Small intestine (tissue), 7 donors: Measurements from ENCODE around the gene NEUROG1. TPM values are rescaled to one million over a fixed set of nuclear protein-coding genes. Genes with fewer than 3 reads are reported as not detected.

Experiments
- DNase-seq, 2 donors: peaks; one replicate each; pipeline versions ENCODE4 v3.0.0 to v3.0.0-alpha.2; 2013
- FAIRE-seq: peaks from 2 replicates; lab custom pipeline; 2012; peaks lifted over from hg19 to GRCh38; lab: Jason Lieb, UNC
- H3K27ac ChIP-seq, 3 donors: one replicate each; pipeline ENCODE4 v1.5.1; 2013; ENCODE audit warnings: low read length in 2 of 3, mild to moderate bottlenecking in 2 of 3, control low read depth in 1 of 3, inconsistent platforms in 1 of 3, low read depth in 1 of 3, moderate library complexity in 1 of 3
- H3K27me3 ChIP-seq, 3 donors: one replicate each; pipeline ENCODE4 v1.6.1; 2013; ENCODE audit warnings: low read length in 3 of 3, inconsistent platforms in 1 of 3; ENCODE audit not compliant: control insufficient read depth in 3 of 3, insufficient read depth in 3 of 3
- H3K36me3 ChIP-seq, 3 donors: one replicate each; pipeline ENCODE4 v1.6.1; 2013; ENCODE audit warnings: low read length in 3 of 3, inconsistent platforms in 1 of 3, low read depth in 1 of 3, mild to moderate bottlenecking in 1 of 3, moderate library complexity in 1 of 3; ENCODE audit not compliant: control insufficient read depth in 3 of 3, insufficient read depth in 2 of 3
- H3K4me1 ChIP-seq, 3 donors: one replicate each; pipeline ENCODE4 v1.6.1; 2013; ENCODE audit warnings: low read length in 2 of 3, inconsistent platforms in 1 of 3, low read depth in 1 of 3, mild to moderate bottlenecking in 1 of 3, moderate library complexity in 1 of 3; ENCODE audit not compliant: control insufficient read depth in 3 of 3, insufficient read depth in 2 of 3
- H3K4me3 ChIP-seq, 3 donors: one replicate each; pipeline ENCODE4 v1.5.1; 2013; ENCODE audit warnings: low read length in 3 of 3, control low read depth in 1 of 3, inconsistent platforms in 1 of 3, low read depth in 1 of 3, mild to moderate bottlenecking in 1 of 3, moderate library complexity in 1 of 3
- H3K9me3 ChIP-seq, 2 donors: one replicate each; pipeline ENCODE4 v1.6.1; 2013; ENCODE audit warnings: low read depth in 1 of 2, low read length in 1 of 2; ENCODE audit not compliant: control insufficient read depth in 2 of 2, insufficient read depth in 1 of 2
- whole genome bisulfite sequencing, 3 donors: extraction: QIAGEN DNeasy Blood & Tissue Kit; methylation state at CpG; one replicate each; pipeline ENCODE4 v1.1.7; 2013; 5-methylcytosine and 5-hydroxymethylcytosine counted together
- polyA plus RNA-seq, 4 donors: library from polyadenylated mRNA; stranded (reverse) in 3 of 4; unstranded in 1 of 4; fragments of 200-250 nt in 3 of 4; fragments of 120-200 nt in 1 of 4; gene quantifications; one replicate each; pipeline versions ENCODE4 v1.2.1 to v1.2.3, GENCODE V29; 2013
- donor health status: healthy with polysubstance abuse.
- donor health status: control.
- donor health status: control.
- donor health status: Bipolar disorder and iron deficiency.
- donor health status: healthy.

Gene NEUROG1
- polyA plus RNA-seq, 4 donors: not detected

DNA sequence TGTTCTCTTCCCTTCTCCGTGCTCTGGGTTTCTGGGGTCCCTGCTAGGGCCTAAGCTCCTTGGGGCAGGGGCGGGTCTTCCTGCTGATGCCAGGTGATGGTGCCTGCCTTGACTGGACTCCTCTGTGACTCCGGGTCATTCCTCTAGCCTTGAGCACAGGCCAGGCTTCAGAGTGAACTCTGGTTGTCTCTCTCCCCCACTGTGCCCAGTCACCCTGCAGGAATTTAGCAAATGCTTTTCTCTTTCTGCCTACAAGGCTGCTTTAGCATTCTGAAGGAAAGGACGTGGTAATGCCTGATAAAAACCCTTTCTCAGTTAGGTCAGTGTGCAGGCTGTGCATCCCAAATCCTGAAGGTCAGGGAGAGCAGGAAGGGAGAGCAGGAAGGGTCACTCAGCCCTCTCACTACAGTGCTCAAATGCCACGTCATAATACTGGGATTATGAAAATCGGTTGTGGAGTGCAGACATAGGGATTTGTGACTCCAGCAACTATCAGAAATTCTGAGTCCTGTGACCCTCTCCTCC lies 40.4 kb upstream of the NEUROG1 start:
- Histone ChIP-seq H3K27me3 (peaks cover 0 to 43% (median 2%) of the 10 kb centered on the region in 3 donors), H3K4me3 (peak overlapping the region in 1 of 3 donors; percentile 22), H3K9me3 (no peaks in the 10 kb centered on the region), H3K4me1 (no peaks in the 10 kb centered on the region), H3K27ac (no peak overlapping the region), H3K36me3 (peaks cover 0 to 19% (median 0%) of the 10 kb centered on the region in 3 donors)
- WGBS, 3 donors: 61 to 72% (median 62%) methylated on average over 6 of the region's 6 CpGs
- FAIRE-seq (no peak), DNase-seq (no peak)

- Histone ChIP-seq H3K27me3 (peaks cover 0 to 35% (median 0%) of the 10 kb centered on the region in 3 donors), H3K9me3 (no peaks in the 10 kb centered on the region), H3K36me3 (peaks cover 0 to 19% (median 0%) of the 10 kb centered on the region in 3 donors), H3K4me1 (no peaks in the 10 kb centered on the region), H3K27ac (peak overlapping the region in 1 of 3 donors; percentile 4), H3K4me3 (no peak overlapping the region)
- WGBS, 3 donors: 77 to 91% (median 89%) methylated on average over 10 of the region's 10 CpGs
- FAIRE-seq: no peak
- no peak for DNase-seq
Observed at GRCh38 chr5:135574493-135574892, 38.7 kb upstream of the NEUROG1 start.

DNA sequence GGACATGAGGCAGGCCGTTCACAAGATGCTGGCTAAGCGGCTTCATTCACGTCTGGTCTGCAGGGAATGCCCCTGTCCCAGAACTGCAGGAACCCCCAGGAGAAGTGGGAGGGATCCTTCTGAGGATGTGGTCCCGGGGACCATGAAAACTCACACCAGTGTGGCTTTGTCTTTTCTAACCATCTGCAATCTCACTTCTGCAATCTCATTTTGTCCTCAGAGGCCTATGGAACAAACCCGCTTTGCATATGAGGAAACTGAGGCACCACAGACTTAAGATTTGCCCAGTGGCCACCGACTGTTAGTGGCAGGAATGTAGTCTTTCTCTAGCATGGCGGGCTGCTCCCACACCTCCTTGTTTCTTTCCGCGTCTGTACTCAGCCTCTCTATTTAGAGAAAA lies 36.1 kb upstream of the NEUROG1 start:
- H3K36me3 ChIP-seq: peaks cover 0 to 13% (median 0%) of the 10 kb centered on the region in 3 donors
- H3K27me3 ChIP-seq: peaks cover 0 to 10% (median 0%) of the 10 kb centered on the region in 3 donors
- no peak overlapping the region for H3K27ac ChIP-seq
- H3K4me3 ChIP-seq: no peak overlapping the region
- H3K4me1 ChIP-seq: no peaks in the 10 kb centered on the region
- no peak for FAIRE-seq
- no peak for DNase-seq
- H3K9me3 ChIP-seq: no peaks in the 10 kb centered on the region
- 78 to 88% (median 84%) methylated on average over 9 of the region's 9 CpGs for whole genome bisulfite sequencing, 3 donors

GRCh38 chr5:135571066-135571609 lies 35.4 kb upstream of the NEUROG1 start:
- H3K4me1 ChIP-seq: no peaks in the 10 kb centered on the region
- WGBS, 3 donors: 78 to 87% (median 83%) methylated on average over 10 of the region's 10 CpGs
- no peak overlapping the region for H3K27ac ChIP-seq
- H3K27me3 ChIP-seq: peaks cover 0 to 6% (median 0%) of the 10 kb centered on the region in 3 donors
- H3K36me3 ChIP-seq: peaks cover 0 to 13% (median 0%) of the 10 kb centered on the region in 3 donors
- no peak for DNase-seq
- H3K4me3 ChIP-seq: no peak overlapping the region
- FAIRE-seq: no peak
- no peaks in the 10 kb centered on the region for H3K9me3 ChIP-seq

DNA sequence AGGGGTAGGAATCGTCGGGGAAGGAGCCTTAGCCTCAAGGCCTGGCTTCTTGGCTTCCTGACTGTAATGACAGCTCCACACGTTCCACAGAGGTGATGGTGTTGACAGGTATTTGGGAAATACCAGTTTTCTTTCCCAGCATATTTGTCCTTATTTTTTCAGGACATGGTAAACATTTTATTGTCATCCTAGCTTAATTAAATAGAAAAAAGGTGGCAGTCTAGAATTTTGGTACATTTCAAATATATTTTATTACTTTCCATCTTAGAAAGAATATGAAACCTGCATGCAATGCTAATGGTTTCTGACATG lies 34.6 kb upstream of the NEUROG1 start:
- H3K4me1 ChIP-seq: no peaks in the 10 kb centered on the region
- H3K4me3 ChIP-seq: no peak overlapping the region
- DNase-seq (no peak), FAIRE-seq (no peak)
- H3K36me3 ChIP-seq: peaks cover 0 to 13% (median 0%) of the 10 kb centered on the region in 3 donors
- H3K27ac ChIP-seq: no peak overlapping the region
- H3K9me3 ChIP-seq: no peaks in the 10 kb centered on the region
- WGBS, 3 donors: 28 to 36% (median 30%) methylated on average over 3 of the region's 3 CpGs
- H3K27me3 ChIP-seq: peaks cover 0 to 3% (median 0%) of the 10 kb centered on the region in 3 donors

- H3K9me3 ChIP-seq: no peaks in the 10 kb centered on the region
- no peak overlapping the region for H3K27ac ChIP-seq
- H3K4me1 ChIP-seq: no peaks in the 10 kb centered on the region
- 27 to 43% (median 30%) methylated on average over 10 of the region's 10 CpGs for WGBS, 3 donors
- H3K27me3 ChIP-seq: peaks cover 0 to 3% (median 0%) of the 10 kb centered on the region in 3 donors
- peaks cover 0 to 11% (median 0%) of the 10 kb centered on the region in 3 donors for H3K36me3 ChIP-seq
- peak; percentile 47 to 54 for DNase-seq
- no peak for FAIRE-seq
- no peak overlapping the region for H3K4me3 ChIP-seq
Observed at GRCh38 chr5:135569755-135570452, 34.1 kb upstream of the NEUROG1 start.

DNA sequence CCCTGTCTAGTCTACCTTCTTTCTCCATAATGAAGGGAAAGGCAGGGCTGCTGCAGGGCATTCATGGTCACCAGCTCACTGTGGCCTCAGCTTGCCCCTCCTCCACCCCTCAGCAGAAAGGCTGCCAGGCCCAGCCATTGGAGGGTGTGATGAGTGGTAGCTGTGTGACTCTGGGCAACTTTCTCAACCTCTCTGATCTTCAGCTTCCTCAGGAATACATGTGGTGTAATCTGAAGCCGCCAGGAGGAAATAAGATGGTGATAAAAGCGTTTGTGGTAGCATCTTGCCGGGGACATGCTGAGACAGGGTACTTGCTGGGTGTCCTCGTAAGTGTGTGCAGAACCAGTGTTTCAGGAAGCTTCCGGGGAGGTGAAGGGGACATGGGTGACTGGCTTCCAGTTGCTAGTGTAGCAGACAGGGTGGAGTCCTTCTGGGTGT lies 33.2 kb upstream of the NEUROG1 start:
- H3K27me3 ChIP-seq: peaks cover 0 to 5% (median 0%) of the 10 kb centered on the region in 3 donors
- no peak overlapping the region for H3K27ac ChIP-seq
- DNase-seq (no peak), FAIRE-seq (no peak)
- H3K4me1 ChIP-seq: no peaks in the 10 kb centered on the region
- H3K4me3 ChIP-seq: no peak overlapping the region
- H3K9me3 ChIP-seq: no peaks in the 10 kb centered on the region
- peaks cover 0 to 9% (median 0%) of the 10 kb centered on the region in 3 donors for H3K36me3 ChIP-seq
- 65 to 83% (median 74%) methylated on average over 5 of the region's 5 CpGs for WGBS, 3 donors

DNA sequence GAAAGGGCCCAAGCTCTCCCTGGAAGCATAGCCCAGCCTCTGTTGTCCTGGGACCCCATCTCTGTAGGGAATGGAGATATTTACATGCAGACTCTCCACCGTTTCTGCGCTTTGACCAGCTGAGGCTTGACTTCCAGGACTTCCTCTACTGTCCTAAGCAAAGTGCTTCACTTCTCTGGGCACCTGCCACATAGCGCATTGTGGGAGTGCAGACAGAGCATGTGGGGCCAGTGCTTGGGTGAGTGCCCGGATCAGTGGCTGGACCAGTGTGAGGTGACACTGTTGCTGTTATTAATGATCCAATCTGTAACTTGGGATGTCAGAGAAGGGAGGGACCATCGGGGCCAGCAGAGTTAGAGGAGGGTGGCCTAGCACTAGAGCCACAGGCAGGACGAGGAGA lies 32.5 kb upstream of the NEUROG1 start:
- 69 to 83% (median 72%) methylated on average over 6 of the region's 6 CpGs for WGBS, 3 donors
- Histone ChIP-seq H3K9me3 (no peaks in the 10 kb centered on the region), H3K4me3 (no peak overlapping the region), H3K36me3 (peaks cover 0 to 7% (median 0%) of the 10 kb centered on the region in 3 donors), H3K27me3 (peaks cover 0 to 5% (median 0%) of the 10 kb centered on the region in 3 donors), H3K27ac (no peak overlapping the region), H3K4me1 (no peaks in the 10 kb centered on the region)
- DNase-seq (no peak), FAIRE-seq (no peak)
